Vagina (tissue), 2 donors: ENCODE data around the gene CSF3.

Source experiments
- POLR2A ChIP-seq, 2 donors: fragments of 450-650 bp; IDR thresholded peaks; one replicate each; pipeline ENCODE4 v1.6.1; 2017; ENCODE audit warnings: antibody characterized with exemption in 2 of 2, mild to moderate bottlenecking in 2 of 2, moderate library complexity in 2 of 2
- POLR2AphosphoS5 ChIP-seq, 2 donors: sonication (generic); formaldehyde crosslinking; IDR thresholded peaks; one replicate each; pipeline ENCODE4 v1.9.0; 2017; ENCODE audit warnings: antibody characterized with exemption in 2 of 2, mild to moderate bottlenecking in 2 of 2, low read depth in 1 of 2; ENCODE audit not compliant: insufficient read depth in 1 of 2
- TF ChIP-seq, protein P1 (sequence below), 3 experiments: fragments of 450-650 bp in 2 of 3; fragments of 200-600 bp in 1 of 3; sonication (generic) in 1 of 3; IDR thresholded peaks; one replicate each; pipeline ENCODE4 v1.5.1; 2017 to 2019; ENCODE audit warnings: antibody characterized with exemption in 3 of 3, mild to moderate bottlenecking in 2 of 3, moderate library complexity in 2 of 3

DNA sequence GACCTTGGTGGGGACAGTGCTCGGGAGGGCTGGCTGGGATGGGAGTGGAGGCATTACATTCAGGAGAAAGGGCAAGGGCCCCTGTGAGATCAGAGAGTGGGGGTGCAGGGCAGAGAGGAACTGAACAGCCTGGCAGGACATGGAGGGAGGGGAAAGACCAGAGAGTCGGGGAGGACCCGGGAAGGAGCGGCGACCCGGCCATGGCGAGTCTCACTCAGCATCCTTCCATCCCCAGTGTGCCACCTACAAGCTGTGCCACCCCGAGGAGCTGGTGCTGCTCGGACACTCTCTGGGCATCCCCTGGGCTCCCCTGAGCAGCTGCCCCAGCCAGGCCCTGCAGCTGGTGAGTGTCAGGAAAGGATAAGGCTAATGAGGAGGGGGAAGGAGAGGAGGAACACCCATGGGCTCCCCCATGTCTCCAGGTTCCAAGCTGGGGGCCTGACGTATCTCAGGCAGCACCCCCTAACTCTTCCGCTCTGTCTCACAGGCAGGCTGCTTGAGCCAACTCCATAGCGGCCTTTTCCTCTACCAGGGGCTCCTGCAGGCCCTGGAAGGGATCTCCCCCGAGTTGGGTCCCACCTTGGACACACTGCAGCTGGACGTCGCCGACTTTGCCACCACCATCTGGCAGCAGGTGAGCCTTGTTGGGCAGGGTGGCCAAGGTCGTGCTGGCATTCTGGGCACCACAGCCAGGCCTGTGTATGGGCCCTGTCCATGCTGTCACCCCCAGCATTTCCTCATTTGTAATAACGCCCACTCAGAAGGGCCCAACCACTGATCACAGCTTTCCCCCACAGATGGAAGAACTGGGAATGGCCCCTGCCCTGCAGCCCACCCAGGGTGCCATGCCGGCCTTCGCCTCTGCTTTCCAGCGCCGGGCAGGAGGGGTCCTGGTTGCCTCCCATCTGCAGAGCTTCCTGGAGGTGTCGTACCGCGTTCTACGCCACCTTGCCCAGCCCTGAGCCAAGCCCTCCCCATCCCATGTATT lies 1.1 kb downstream of the CSF3 start:
- TF ChIP-seq, protein P1, sequence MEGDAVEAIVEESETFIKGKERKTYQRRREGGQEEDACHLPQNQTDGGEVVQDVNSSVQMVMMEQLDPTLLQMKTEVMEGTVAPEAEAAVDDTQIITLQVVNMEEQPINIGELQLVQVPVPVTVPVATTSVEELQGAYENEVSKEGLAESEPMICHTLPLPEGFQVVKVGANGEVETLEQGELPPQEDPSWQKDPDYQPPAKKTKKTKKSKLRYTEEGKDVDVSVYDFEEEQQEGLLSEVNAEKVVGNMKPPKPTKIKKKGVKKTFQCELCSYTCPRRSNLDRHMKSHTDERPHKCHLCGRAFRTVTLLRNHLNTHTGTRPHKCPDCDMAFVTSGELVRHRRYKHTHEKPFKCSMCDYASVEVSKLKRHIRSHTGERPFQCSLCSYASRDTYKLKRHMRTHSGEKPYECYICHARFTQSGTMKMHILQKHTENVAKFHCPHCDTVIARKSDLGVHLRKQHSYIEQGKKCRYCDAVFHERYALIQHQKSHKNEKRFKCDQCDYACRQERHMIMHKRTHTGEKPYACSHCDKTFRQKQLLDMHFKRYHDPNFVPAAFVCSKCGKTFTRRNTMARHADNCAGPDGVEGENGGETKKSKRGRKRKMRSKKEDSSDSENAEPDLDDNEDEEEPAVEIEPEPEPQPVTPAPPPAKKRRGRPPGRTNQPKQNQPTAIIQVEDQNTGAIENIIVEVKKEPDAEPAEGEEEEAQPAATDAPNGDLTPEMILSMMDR (IDR thresholded peaks at IDR 0.05) = no peak
- TF ChIP-seq POLR2A (IDR thresholded peaks at IDR 0.05) (no peak), POLR2AphosphoS5 (IDR thresholded peaks at IDR 0.05; ENCODE audit: insufficient read depth in 1 of 2, low read depth in 1 of 2) (no peak)
